ENCODE measurements around the gene CSMD2. TPM values are rescaled to one million over a fixed set of nuclear protein-coding genes. Genes with fewer than 3 reads are reported as not detected.

CSMD2 gene
- total RNA-seq, 4 donors from 2014 or later: 8.6 TPM; not detected in 3

- H3K9me3 ChIP-seq: no peaks in the 10 kb centered on the region
- no peak overlapping the region for H3K4me3 ChIP-seq
- H3K4me1 ChIP-seq: no peaks in the 10 kb centered on the region
- intact Hi-C loops (cut with DNase I; ENCODE audit: low total_unique reads): no loop called here
- no peak for TF ChIP-seq POLR2A (IDR thresholded peaks at IDR 0.05)
- TF ChIP-seq, protein P1, sequence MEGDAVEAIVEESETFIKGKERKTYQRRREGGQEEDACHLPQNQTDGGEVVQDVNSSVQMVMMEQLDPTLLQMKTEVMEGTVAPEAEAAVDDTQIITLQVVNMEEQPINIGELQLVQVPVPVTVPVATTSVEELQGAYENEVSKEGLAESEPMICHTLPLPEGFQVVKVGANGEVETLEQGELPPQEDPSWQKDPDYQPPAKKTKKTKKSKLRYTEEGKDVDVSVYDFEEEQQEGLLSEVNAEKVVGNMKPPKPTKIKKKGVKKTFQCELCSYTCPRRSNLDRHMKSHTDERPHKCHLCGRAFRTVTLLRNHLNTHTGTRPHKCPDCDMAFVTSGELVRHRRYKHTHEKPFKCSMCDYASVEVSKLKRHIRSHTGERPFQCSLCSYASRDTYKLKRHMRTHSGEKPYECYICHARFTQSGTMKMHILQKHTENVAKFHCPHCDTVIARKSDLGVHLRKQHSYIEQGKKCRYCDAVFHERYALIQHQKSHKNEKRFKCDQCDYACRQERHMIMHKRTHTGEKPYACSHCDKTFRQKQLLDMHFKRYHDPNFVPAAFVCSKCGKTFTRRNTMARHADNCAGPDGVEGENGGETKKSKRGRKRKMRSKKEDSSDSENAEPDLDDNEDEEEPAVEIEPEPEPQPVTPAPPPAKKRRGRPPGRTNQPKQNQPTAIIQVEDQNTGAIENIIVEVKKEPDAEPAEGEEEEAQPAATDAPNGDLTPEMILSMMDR (IDR thresholded peaks at IDR 0.05): no peak
- no peaks in the 10 kb centered on the region for H3K36me3 ChIP-seq
- DNase-seq: no peak
- H3K27ac ChIP-seq: no peak overlapping the region
- H3K27me3 ChIP-seq: no peaks in the 10 kb centered on the region
Measured at GRCh38 chr1:33723251-33723650, 441.8 kb downstream of the CSMD2 start.

GRCh38 chr1:33721301-33721815 lies 443.7 kb downstream of the CSMD2 start:
- H3K4me3 ChIP-seq: no peak overlapping the region
- H3K4me1 ChIP-seq: no peaks in the 10 kb centered on the region
- no peaks in the 10 kb centered on the region for H3K36me3 ChIP-seq
- H3K27ac ChIP-seq: no peak overlapping the region
- no peaks in the 10 kb centered on the region for H3K27me3 ChIP-seq
- intact Hi-C loops (cut with DNase I; ENCODE audit: low total_unique reads): no loop called here
- no peaks in the 10 kb centered on the region for H3K9me3 ChIP-seq
- TF ChIP-seq, protein P1 (IDR thresholded peaks at IDR 0.05): no peak
- no peak for TF ChIP-seq POLR2A (IDR thresholded peaks at IDR 0.05)
- DNase-seq: no peak

GRCh38 chr1:33719771-33720670 lies 445.0 kb downstream of the CSMD2 start:
- H3K4me3 ChIP-seq: no peak overlapping the region
- TF ChIP-seq POLR2A (IDR thresholded peaks at IDR 0.05): no peak
- TF ChIP-seq, protein P1 (IDR thresholded peaks at IDR 0.05): no peak
- no peaks in the 10 kb centered on the region for H3K36me3 ChIP-seq
- no peaks in the 10 kb centered on the region for H3K9me3 ChIP-seq
- H3K4me1 ChIP-seq: no peaks in the 10 kb centered on the region
- intact Hi-C loops (cut with DNase I; ENCODE audit: low total_unique reads): no loop called here
- no peak for DNase-seq
- H3K27ac ChIP-seq: no peak overlapping the region
- H3K27me3 ChIP-seq: no peaks in the 10 kb centered on the region

DNA sequence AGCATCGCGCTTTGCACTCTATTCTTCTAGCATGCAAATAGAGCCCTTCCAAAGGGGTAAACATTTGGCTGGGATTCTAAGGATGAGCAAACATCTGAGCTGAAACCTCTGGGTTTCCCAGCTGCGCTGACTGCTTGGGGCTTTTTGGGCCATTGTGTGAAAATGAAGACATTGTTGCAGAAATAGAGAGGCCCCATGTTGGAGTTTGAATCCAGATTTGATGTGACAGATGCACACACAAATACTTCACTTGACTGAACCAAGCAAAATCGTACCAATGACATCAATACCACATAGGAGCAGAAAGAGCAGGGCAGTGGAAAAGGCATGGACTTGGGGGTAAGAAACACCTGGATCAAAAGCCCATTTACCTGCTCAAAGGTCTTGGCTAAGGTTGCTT lies 445.7 kb downstream of the CSMD2 start:
- TF ChIP-seq, protein P1 (IDR thresholded peaks at IDR 0.05): no peak
- no peak for TF ChIP-seq POLR2A (IDR thresholded peaks at IDR 0.05)
- no peak for DNase-seq
- intact Hi-C loops (cut with DNase I; ENCODE audit: low total_unique reads): no loop called here

GRCh38 chr1:33718186-33718585 lies 446.8 kb downstream of the CSMD2 start:
- no peaks in the 10 kb centered on the region for H3K27me3 ChIP-seq
- no peaks in the 10 kb centered on the region for H3K36me3 ChIP-seq
- TF ChIP-seq POLR2A (IDR thresholded peaks at IDR 0.05): no peak
- TF ChIP-seq, protein P1 (IDR thresholded peaks at IDR 0.05): no peak
- no peaks in the 10 kb centered on the region for H3K9me3 ChIP-seq
- no peaks in the 10 kb centered on the region for H3K4me1 ChIP-seq
- intact Hi-C loops (cut with DNase I; ENCODE audit: low total_unique reads): no loop called here
- no peak overlapping the region for H3K27ac ChIP-seq
- no peak for DNase-seq
- H3K4me3 ChIP-seq: no peak overlapping the region

More for the DNA sequence above, 445.7 kb downstream of the CSMD2 start:
- no peaks in the 10 kb centered on the region for H3K9me3 ChIP-seq
- no peaks in the 10 kb centered on the region for H3K36me3 ChIP-seq
- no peak overlapping the region for H3K4me3 ChIP-seq
- H3K27me3 ChIP-seq: no peaks in the 10 kb centered on the region
- H3K4me1 ChIP-seq: no peaks in the 10 kb centered on the region
- no peak overlapping the region for H3K27ac ChIP-seq
